H9 (cell line): ENCODE data around the gene HRNR. TPM values are rescaled to one million over a fixed set of nuclear protein-coding genes. Genes with fewer than 3 reads are reported as not detected.

ENCODE experiments used
- DNase-seq: peaks from one replicate; pipeline ENCODE4 v3.0.0-alpha.2; 2017
- H2AFZ ChIP-seq: one replicate; pipeline ENCODE4 v1.6.1; 2013; ENCODE audit warnings: mild to moderate bottlenecking, low read length, control low read depth, moderate library complexity
- H2AK5ac ChIP-seq: 2 replicates; pipeline ENCODE4 v1.6.1; 2013; ENCODE audit warnings: low read length, control low read depth, mixed read lengths; ENCODE audit not compliant: insufficient read length
- H2BK120ac ChIP-seq: one replicate; pipeline ENCODE4 v1.6.1; 2013; ENCODE audit warnings: low read depth, mild to moderate bottlenecking, low read length, control low read depth, inconsistent platforms; ENCODE audit not compliant: poor library complexity, severe bottlenecking
- H2BK12ac ChIP-seq: 2 replicates; pipeline ENCODE4 v1.6.1; 2013; ENCODE audit warnings: low read length, control low read depth, mixed read lengths, low read depth; ENCODE audit not compliant: insufficient read length
- H2BK15ac ChIP-seq: 2 replicates; pipeline ENCODE4 v1.6.1; 2013; ENCODE audit warnings: low read depth, low read length, control low read depth
- H2BK20ac ChIP-seq: one replicate; pipeline ENCODE4 v1.6.1; 2013; ENCODE audit warnings: low read depth, mild to moderate bottlenecking, low read length, control low read depth, inconsistent platforms; ENCODE audit not compliant: poor library complexity, severe bottlenecking
- H2BK5ac ChIP-seq: 2 replicates; pipeline ENCODE4 v1.6.1; 2013; ENCODE audit warnings: low read length, control low read depth, mixed read lengths; ENCODE audit not compliant: insufficient read length
- H3K14ac ChIP-seq: 2 replicates; pipeline ENCODE4 v1.6.1; 2013; ENCODE audit warnings: low read length, control low read depth; ENCODE audit not compliant: insufficient read depth
- H3K18ac ChIP-seq: 2 replicates; pipeline ENCODE4 v1.6.1; 2013; ENCODE audit warnings: low read depth, mild to moderate bottlenecking, mixed read lengths, low read length, control low read depth; ENCODE audit not compliant: insufficient read length
- H3K23ac ChIP-seq: 2 replicates; pipeline ENCODE4 v1.6.1; 2013; ENCODE audit warnings: low read length, control low read depth, mixed read lengths, low read depth; ENCODE audit not compliant: insufficient read length
- H3K23me2 ChIP-seq: 2 replicates; pipeline ENCODE4 v1.6.1; 2013; ENCODE audit warnings: low read depth, mild to moderate bottlenecking, mixed read lengths, low read length, control low read depth; ENCODE audit not compliant: insufficient read length, poor library complexity, severe bottlenecking
- H3K27ac ChIP-seq: 2 replicates; pipeline ENCODE4 v1.5.1; 2013; ENCODE audit warnings: low read length, control low read depth, mixed read lengths, low read depth; ENCODE audit not compliant: insufficient read length
- H3K27me3 ChIP-seq: 2 replicates; pipeline ENCODE4 v1.6.1; 2013; ENCODE audit warnings: low read length, control low read depth, inconsistent platforms; ENCODE audit not compliant: insufficient read depth
- H3K4ac ChIP-seq: 2 replicates; pipeline ENCODE4 v1.6.1; 2013; ENCODE audit warnings: low read depth, mild to moderate bottlenecking, control low read depth, inconsistent platforms, low read length, moderate library complexity
- H3K4me1 ChIP-seq: 2 replicates; pipeline ENCODE4 v1.6.1; 2013; ENCODE audit warnings: low read length, control low read depth, inconsistent platforms; ENCODE audit not compliant: insufficient read depth
- H3K4me2 ChIP-seq: 2 replicates; pipeline ENCODE4 v1.6.1; 2013; ENCODE audit warnings: low read length, control low read depth, mixed read lengths; ENCODE audit not compliant: insufficient read length, insufficient read depth
- H3K56ac ChIP-seq: 2 replicates; pipeline ENCODE4 v1.6.1; 2013; ENCODE audit warnings: low read depth, mild to moderate bottlenecking, mixed read lengths, low read length, control low read depth; ENCODE audit not compliant: insufficient read length
- H3K79me1 ChIP-seq: 2 replicates; pipeline ENCODE4 v1.6.1; 2013; ENCODE audit warnings: low read depth, mild to moderate bottlenecking, moderate library complexity, low read length, control low read depth, inconsistent platforms; ENCODE audit not compliant: insufficient read depth, poor library complexity, severe bottlenecking
- H3K79me2 ChIP-seq: 2 replicates; pipeline ENCODE4 v1.6.1; 2013; ENCODE audit warnings: low read length, control low read depth, inconsistent platforms; ENCODE audit not compliant: insufficient read depth
- H3K9ac ChIP-seq: 2 replicates; pipeline ENCODE4 v1.6.1; 2013; ENCODE audit warnings: low read length, control low read depth, mixed read lengths; ENCODE audit not compliant: insufficient read length; ENCODE audit errors: extremely low read depth
- H3K9me3 ChIP-seq: one replicate; pipeline ENCODE4 v1.6.1; 2013; ENCODE audit warnings: low read depth, low read length, inconsistent platforms; ENCODE audit not compliant: control insufficient read depth
- H3T11ph ChIP-seq: one replicate; pipeline ENCODE4 v1.6.1; 2013; ENCODE audit warnings: mild to moderate bottlenecking, low read length, control low read depth, inconsistent platforms
- H4K20me1 ChIP-seq: one replicate; pipeline ENCODE4 v1.6.1; 2013; ENCODE audit not compliant: control insufficient read depth, insufficient read length, insufficient read depth
- H4K5ac ChIP-seq: 2 replicates; pipeline ENCODE4 v1.6.1; 2013; ENCODE audit warnings: low read depth, mild to moderate bottlenecking, mixed read lengths, low read length, control low read depth; ENCODE audit not compliant: insufficient read length
- H4K8ac ChIP-seq: replicated peaks from 2 replicates; pipeline ENCODE4 v1.6.1; 2013; ENCODE audit warnings: low read length, control low read depth, mixed read lengths, low read depth; ENCODE audit not compliant: insufficient read length
- H4K91ac ChIP-seq: 2 replicates; pipeline ENCODE4 v1.6.1; 2013; ENCODE audit warnings: low read depth, mild to moderate bottlenecking, moderate library complexity, mixed read lengths, low read length, control low read depth; ENCODE audit not compliant: insufficient read length
- H3K27ac Mint-ChIP-seq, 3 experiments: 2 replicates in 2 of 3; 3 replicates in 1 of 3; pipeline ENCODE4 v1.8.0; 2020 to 2021; ENCODE audit warnings: mixed read lengths in 3 of 3, mild to moderate bottlenecking in 1 of 3, moderate library complexity in 1 of 3
- H3K27me3 Mint-ChIP-seq: 2 replicates; pipeline ENCODE4 v1.8.0; 2021; ENCODE audit warnings: low read depth, mild to moderate bottlenecking, moderate library complexity, mixed read lengths
- H3K36me3 Mint-ChIP-seq, 3 experiments: 2 replicates in 2 of 3; 3 replicates in 1 of 3; pipeline ENCODE4 v1.8.0; 2020 to 2021; ENCODE audit warnings: low read depth in 3 of 3, mixed read lengths in 3 of 3; ENCODE audit not compliant: insufficient read depth in 1 of 3
- H3K4me1 Mint-ChIP-seq, 2 experiments: 2 replicates each; pipeline ENCODE4 v1.8.0; 2020; ENCODE audit warnings: mixed read lengths in 2 of 2
- H3K4me3 Mint-ChIP-seq, 2 experiments: 2 replicates in 1 of 2; 3 replicates in 1 of 2; pipeline ENCODE4 v1.8.0; 2020 to 2021; ENCODE audit warnings: mild to moderate bottlenecking in 2 of 2, mixed read lengths in 2 of 2, moderate library complexity in 1 of 2
- H3K9me3 Mint-ChIP-seq, 2 experiments: 2 replicates in 1 of 2; 3 replicates in 1 of 2; pipeline ENCODE4 v1.8.0; 2020; ENCODE audit warnings: mild to moderate bottlenecking in 2 of 2, mixed read lengths in 2 of 2, moderate library complexity in 1 of 2
- CTCF ChIP-seq: fragments of 200-600 bp; sonication (generic); conservative IDR thresholded peaks from 3 replicates; pipeline ENCODE4 v1.8.0; 2021; ENCODE audit warnings: antibody characterized with exemption, mild to moderate bottlenecking
- WGBS: extraction: QIAGEN DNeasy Blood & Tissue Kit; methylation state at CpG from one replicate; pipeline ENCODE4 v1.1.7; 2013; ENCODE audit warnings: missing lambda C conversion rate, low lambda C conversion rate, mixed read lengths; ENCODE audit not compliant: insufficient read length; ENCODE audit errors: extremely low coverage; 5-methylcytosine and 5-hydroxymethylcytosine counted together
- total RNA-seq: library from RNA; stranded (reverse); gene quantifications from 2 replicates; pipeline ENCODE4 v1.2.1, GENCODE V29; 2021

Gene HRNR
- total RNA-seq, 1 experiment from 2014 or later: not detected

- no peak overlapping the region for H3K18ac ChIP-seq
- H2BK20ac ChIP-seq: no peak overlapping the region
- no peak overlapping the region for H3K23ac ChIP-seq
- H4K8ac ChIP-seq: no peak overlapping the region
- H3K14ac ChIP-seq: no peak overlapping the region
- H3K9me3 Mint-ChIP-seq: peaks cover 63 to 85% of the 10 kb centered on the region in 2 experiments
- no peak overlapping the region for H3K56ac ChIP-seq
- H4K20me1 ChIP-seq: no peaks in the 10 kb centered on the region
- no peaks in the 10 kb centered on the region for H3K79me1 ChIP-seq
- H2BK12ac ChIP-seq: no peak overlapping the region
- H2BK15ac ChIP-seq: no peak overlapping the region
- no peak overlapping the region for H2BK120ac ChIP-seq
- H3K27ac Mint-ChIP-seq: no peak overlapping the region
- no peak overlapping the region for H2AFZ ChIP-seq
- H4K91ac ChIP-seq: no peak overlapping the region
- H3K27me3 ChIP-seq: no peaks in the 10 kb centered on the region
- no peaks in the 10 kb centered on the region for H3K23me2 ChIP-seq
- H3K4me3 Mint-ChIP-seq: no peak overlapping the region
- DNase-seq: peak; percentile 70
- H3K9ac ChIP-seq: no peak overlapping the region
- H3K27me3 Mint-ChIP-seq: no peaks in the 10 kb centered on the region
- no peak overlapping the region for H2BK5ac ChIP-seq
- no peaks in the 10 kb centered on the region for H3K4me1 ChIP-seq
- H3K79me2 ChIP-seq: no peaks in the 10 kb centered on the region
- H3K4me2 ChIP-seq: no peak overlapping the region
- no peaks in the 10 kb centered on the region for H3K4me1 Mint-ChIP-seq
- H3K4ac ChIP-seq: no peak overlapping the region
- peaks cover 0 to 3% (median 0%) of the 10 kb centered on the region in 3 experiments; a peak in 3 of 7 replicates for H3K36me3 Mint-ChIP-seq
- no peak overlapping the region for H4K5ac ChIP-seq
- H3K27ac ChIP-seq: no peak overlapping the region
- H3K9me3 ChIP-seq: peaks cover 40% of the 10 kb centered on the region
- no peak overlapping the region for H2AK5ac ChIP-seq
- no CpG with 5 or more reads among the region's 62 CpGs for WGBS
- TF ChIP-seq CTCF: peak; percentile 58; the same call in 2 of the 3 replicates
- H3T11ph ChIP-seq: no peak overlapping the region
These were observed 35.1 kb downstream of the HRNR start for GRCh38 chr1:152188673-152189591.
